ENCODE data around the gene CDK6.

DNA sequence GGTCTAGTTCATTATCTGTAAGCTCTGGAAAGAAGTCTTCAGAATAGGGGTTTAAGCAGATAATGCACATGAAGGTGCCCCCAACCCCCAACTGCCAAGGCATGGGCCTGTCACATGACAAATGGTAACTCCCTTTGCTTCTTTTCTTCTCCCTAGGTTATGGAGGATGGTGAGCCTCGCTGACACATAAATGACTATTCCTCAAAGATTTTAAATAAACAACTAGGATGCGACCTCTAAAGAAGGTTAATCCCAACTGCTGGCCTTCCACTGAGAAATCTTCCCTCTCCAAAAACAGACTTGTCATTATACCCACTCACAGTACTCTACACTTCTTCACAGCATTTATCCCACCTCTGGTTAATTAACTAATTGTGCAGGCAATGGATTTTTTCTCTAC, 170.4 kb downstream of the CDK6 start:
- TF ChIP-seq CTCF (conservative IDR thresholded peaks at IDR 0.05; ENCODE audit: low read depth, low read length) (no peak), EZH2 (IDR thresholded peaks at IDR 0.05; ENCODE audit: low read length, unreplicated experiment) (no peak)
